Left hindlimb (tissue), 1 donor: ENCODE results near the gene YJU2.
A peak's percentile ranks its signal among the peaks of the same experiment; 100 is the strongest.
"Not testable (repeated sequence)": the region's sequence is repeated elsewhere in the genome, so short reads cannot be mapped to it uniquely, and the experiment has no call there.

ENCODE experiments used
- DNase-seq: peaks from one replicate; pipeline ENCODE4 v3.0.0-alpha.2; 2018

Gene YJU2

GRCh38 chr19:4229179-4229931 lies 17.5 kb upstream of the YJU2 start, which contains the start of gene EBI3:
TSS of gene EBI3 (plus strand) at chr19:4229523. CDS start at chr19:4229551, 28 bp downstream.
- DNase-seq = no peak

DNA sequence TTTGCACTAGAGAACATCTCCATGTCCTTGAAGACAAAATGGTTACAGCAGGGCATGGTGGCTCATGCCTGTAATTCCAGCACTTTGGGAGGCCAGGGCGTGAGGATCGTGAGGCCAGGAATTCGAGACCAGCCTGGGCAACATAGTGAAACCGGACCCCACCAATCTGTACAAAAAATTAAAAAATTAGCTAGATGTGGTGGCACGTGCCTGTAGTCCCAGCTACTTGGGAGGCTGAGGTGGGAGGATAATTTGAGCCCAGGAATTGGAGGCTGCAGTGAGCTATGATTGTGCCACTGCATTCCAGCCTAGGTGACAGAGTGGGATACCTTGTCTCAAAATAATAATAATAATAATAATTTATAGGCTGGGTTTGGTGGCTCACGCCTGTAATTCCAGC lies 16.6 kb upstream of the YJU2 start:
- DNase-seq = not testable (repeated sequence)

GRCh38 chr19:4231521-4231920 lies 15.4 kb upstream of the YJU2 start:
- not testable (repeated sequence) for DNase-seq

- not testable (repeated sequence) for DNase-seq
Measured at GRCh38 chr19:4232139-4232538, 14.7 kb upstream of the YJU2 start.

GRCh38 chr19:4232614-4233281 lies 14.1 kb upstream of the YJU2 start:
- DNase-seq = no peak

DNA sequence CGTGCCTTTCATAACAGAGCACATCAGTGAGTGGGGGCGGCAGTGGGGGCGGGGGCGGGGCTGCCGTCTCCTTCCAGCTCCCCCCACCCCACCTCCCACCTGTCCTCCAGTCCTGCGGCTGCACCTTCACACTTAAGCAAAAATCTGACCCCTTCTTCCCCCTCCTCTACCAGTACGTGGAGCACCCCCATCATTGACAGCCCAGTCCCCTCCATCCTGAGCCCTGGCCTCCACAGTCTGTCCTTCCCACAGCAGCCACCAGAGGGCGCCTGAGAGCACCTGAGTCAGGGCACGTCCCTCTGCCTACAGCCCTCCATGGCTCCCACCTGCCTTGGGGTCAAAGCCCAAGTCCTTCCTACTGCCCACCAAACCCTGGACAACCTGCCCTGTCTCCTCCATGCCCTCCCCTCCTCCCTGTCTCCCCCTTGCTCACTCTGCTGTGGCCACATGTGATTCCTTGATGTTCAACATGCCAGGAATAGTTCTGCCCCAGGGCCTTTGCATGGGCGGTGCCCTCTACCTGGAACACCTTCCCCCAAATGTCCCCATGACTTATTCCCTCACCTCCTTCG lies 13.5 kb upstream of the YJU2 start:
- peak; percentile 63 for DNase-seq

- no peak for DNase-seq
Measured at GRCh38 chr19:4234142-4234861, 12.6 kb upstream of the YJU2 start.

DNA sequence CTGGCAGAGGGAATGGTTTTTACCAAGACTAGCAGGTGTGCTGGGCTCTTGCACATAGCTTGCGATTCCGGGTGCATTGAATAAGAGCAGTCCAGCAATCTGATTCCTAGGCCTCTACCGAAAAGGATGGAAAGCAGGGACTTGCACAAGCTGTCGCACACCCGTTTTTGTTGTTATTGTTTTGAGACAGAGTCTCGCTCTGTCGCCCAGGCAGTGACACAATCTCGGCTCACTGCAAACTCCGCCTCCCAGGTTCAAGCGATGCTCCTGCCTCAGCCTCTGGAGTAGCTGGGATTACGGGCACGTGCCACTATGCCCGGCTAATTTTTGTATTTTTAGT lies 12.0 kb upstream of the YJU2 start:
- no peak for DNase-seq

DNA sequence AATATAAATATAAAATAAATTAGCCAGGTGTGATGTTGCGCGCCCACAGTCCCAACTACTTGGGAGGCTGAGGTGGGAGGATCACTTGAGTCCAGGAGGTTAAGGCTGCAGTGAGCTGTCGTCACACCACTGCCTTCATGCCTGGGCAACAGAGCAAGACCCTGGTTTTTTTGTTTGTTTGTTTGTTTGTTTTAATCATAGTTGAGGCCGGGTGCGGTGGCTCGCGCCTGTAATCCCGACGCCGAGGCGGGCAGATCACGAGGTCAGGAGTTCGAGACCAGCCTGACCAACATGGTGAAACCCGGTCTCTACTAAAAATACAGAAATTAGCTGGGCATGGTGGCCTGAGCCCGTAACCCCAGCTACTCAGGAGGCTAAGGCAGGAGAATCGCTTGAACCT lies 9.4 kb upstream of the YJU2 start:
- DNase-seq = not testable (repeated sequence)

GRCh38 chr19:4238831-4239230 lies 8.0 kb upstream of the YJU2 start:
- no peak for DNase-seq

- DNase-seq = no peak
Measured at GRCh38 chr19:4241824-4242430, 5.0 kb upstream of the YJU2 start.

GRCh38 chr19:4245938-4246337 lies 942 bp upstream of the YJU2 start:
- not testable (repeated sequence) for DNase-seq

DNA sequence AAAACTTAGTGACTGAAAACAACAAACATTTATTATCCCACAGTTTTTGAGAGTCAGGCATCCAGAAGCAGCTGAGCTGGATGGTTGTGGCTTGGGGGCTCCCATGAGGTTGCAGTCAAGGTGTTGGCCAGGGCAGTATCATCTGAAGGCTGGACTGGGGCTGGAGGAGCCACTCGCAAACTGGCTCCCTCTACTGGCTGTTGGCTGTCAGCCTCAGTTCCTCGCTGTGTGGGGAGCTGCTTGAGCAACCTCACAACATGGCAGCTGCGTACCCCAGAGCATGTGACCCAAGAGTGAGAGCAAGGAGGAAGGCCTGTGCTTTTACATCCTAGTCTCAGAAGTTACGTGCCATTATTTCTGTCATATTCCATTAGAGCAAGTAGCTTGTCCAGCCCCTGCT lies 9.7 kb downstream of the YJU2 start:
- DNase-seq = no peak

DNA sequence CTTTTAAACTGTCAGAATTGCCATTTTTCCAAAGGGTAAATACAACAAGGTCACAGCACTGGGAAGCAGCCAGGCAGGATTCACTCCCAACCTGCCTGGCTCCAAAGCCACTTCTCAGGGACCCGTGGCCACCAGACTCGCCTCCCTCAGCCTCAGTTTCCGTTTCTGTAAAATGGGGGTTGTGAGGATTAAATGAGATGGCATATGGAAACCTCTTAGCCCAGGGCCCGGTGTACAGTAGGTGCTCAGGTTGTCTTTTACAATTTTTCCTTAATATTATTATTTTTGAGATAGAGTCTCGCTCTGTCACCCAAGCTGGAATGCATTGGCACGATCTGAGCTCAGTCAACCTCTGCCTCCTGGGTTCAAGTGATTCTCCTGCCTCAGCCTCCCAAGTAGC lies 10.1 kb downstream of the YJU2 start:
- DNase-seq = no peak

- no peak for DNase-seq
Measured at GRCh38 chr19:4258181-4258580, 11.3 kb downstream of the YJU2 start.

DNA sequence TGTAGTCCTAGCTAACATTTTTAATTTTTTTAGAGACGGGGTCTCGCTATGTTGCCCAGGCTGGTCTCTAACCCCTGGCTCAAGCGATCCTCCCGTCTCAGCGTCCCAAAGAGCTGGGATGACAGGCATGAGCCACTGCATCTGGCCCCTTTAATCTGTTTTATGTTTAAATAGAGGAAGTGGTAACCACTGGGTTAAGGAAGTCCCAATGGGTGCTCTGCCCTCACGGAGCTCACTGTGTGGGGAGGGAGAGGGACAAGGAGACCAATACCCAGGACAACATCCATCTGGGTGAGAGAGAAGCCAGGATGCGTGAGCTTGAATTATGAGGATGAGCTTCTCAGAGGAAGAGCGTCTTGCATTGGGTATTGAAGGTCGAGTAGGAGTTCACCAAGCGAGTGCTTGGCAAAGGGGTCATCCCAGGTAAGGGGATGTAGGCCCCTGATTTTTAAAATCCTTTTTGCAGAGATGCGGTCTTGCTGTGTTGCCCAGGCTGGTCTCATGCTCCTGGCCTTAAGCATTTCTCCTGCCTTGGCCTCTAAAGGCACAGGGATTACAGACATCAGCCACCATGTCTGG lies 13.8 kb downstream of the YJU2 start:
- DNase-seq = no peak

DNA sequence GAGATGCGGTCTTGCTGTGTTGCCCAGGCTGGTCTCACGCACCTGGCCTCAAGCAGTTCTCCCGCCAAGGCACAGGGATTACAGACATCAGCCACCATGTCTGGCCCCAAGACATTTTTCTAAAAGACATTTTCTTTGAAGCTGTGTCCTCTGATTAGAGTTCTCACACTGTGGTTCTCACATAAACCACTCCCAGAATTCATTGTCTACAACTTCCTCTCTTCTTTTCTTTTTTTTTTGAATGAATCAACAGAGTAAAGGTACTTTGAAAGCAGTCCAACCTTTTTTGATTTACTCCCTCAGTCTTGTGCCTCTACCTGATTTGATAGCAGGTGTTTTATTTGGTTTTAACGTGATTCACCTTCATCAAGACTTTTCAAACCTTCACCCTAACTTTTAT lies 17.9 kb downstream of the YJU2 start:
- no peak for DNase-seq

DNA sequence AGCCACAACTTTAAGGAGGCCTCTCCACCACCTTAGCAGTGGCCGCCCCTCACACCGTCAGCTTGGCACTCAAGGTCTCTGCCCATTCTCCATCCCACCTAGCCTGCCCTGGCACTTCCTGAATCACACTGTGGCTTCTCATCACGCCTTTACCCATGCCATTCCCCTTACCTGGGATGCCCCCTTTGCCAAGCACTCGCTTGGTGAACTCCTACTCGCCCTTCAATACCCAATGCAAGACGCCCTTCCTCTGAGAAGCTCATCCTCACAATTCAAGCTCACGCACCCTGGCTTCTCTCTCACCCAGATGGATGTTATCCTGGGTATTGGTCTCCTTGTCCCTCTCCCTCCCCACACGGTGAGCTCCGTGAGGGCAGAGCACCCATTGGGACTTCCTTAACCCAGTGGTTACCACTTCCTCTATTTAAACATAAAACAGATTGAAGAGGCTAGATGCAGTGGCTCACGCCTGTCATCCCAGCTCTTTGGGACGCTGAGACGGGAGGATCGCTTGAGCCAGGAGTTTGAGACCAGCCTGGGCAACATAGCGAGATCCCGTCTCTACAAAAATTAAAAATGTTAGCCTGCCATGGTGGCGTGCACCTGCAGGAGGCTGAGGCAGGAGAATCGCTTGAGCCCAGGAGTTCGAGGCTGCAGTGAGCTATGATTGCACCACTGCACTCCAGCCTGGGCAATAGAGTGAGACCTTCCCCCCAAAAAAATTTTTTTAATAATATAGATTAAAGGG lies 19.5 kb downstream of the YJU2 start:
- DNase-seq = no peak

DNA sequence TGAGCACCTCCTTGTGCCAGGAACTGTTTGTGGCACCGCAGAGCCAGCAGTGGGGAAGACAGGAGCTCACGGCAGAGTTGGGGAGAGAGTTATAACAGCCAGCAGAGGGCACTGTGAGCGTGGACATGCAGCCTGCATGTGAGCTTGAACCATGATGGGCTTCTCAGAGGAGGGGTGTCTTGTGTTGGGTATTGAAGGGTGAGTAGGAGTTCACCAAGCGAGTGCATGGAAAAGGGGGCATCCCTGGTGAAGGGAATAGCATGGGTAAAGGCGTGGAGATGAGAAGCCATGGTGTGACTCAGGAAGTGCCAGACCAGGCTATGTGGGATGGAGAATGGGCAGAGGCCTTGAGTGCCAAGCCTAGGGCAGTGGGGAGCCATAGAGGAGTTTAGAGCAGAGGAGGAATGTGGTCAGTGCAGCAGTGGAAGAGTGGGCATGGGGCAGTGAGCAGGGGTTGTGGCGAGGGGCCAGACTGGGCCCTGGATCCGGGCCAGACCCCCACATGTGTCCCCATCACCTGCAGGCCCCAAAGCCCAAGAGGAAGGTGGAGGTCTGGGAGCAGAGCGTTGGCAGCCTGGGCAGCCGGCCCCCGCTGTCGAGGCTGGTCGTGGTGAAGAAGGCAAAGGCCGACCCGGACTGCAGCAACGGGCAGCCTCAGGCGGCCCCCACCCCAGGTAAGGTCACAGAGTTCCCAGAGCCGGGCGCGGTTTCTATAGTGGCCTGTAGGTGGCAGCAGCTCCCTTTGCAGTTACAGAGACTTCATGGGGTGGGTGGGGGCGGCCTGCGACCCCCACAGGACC lies 20.4 kb downstream of the YJU2 start:
- DNase-seq = peak; percentile 47

GRCh38 chr19:4267901-4268815 lies 21.3 kb downstream of the YJU2 start:
- no peak for DNase-seq
